Liver (tissue), 9 donors: ENCODE results near the gene ZDBF2. TPM values are rescaled to one million over a fixed set of nuclear protein-coding genes. Genes with fewer than 3 reads are reported as not detected.

ENCODE experiments used
- DNase-seq: peaks from one replicate; pipeline ENCODE4 v3.0.0-alpha.2; 2017; ENCODE audit warnings: low spot score
- H3K27ac ChIP-seq, 2 donors: one replicate each; pipeline ENCODE4 v1.7.0; 2013; ENCODE audit warnings: inconsistent platforms in 2 of 2, low read length in 2 of 2, control low read depth in 1 of 2, low read depth in 1 of 2, mild to moderate bottlenecking in 1 of 2
- H3K27me3 ChIP-seq, 4 donors: one replicate each; pipeline versions ENCODE4 v1.6.1 to v1.7.0; 2013; ENCODE audit warnings: low read length in 3 of 4, inconsistent platforms in 1 of 4, mild to moderate bottlenecking in 1 of 4, moderate library complexity in 1 of 4; ENCODE audit not compliant: control insufficient read depth in 4 of 4, insufficient read depth in 4 of 4
- H3K36me3 ChIP-seq, 4 donors: one replicate each; pipeline versions ENCODE4 v1.6.1 to v1.7.0; 2013; ENCODE audit warnings: low read length in 3 of 4, mild to moderate bottlenecking in 3 of 4, low read depth in 1 of 4, moderate library complexity in 1 of 4; ENCODE audit not compliant: control insufficient read depth in 4 of 4, insufficient read depth in 3 of 4
- H3K4me1 ChIP-seq, 4 donors: one replicate each; pipeline versions ENCODE4 v1.6.1 to v1.7.0; 2013; ENCODE audit warnings: low read length in 3 of 4, mild to moderate bottlenecking in 3 of 4, moderate library complexity in 1 of 4; ENCODE audit not compliant: control insufficient read depth in 4 of 4, insufficient read depth in 4 of 4
- H3K4me3 ChIP-seq, 3 donors: one replicate each; pipeline versions ENCODE4 v1.6.1 to v1.7.0; 2013; ENCODE audit warnings: low read length in 3 of 3, control low read depth in 1 of 3, low read depth in 1 of 3, mild to moderate bottlenecking in 1 of 3
- H3K9ac ChIP-seq, 2 donors: one replicate each; pipeline ENCODE4 v1.7.0; 2013; ENCODE audit warnings: low read length in 2 of 2, mild to moderate bottlenecking in 2 of 2, moderate library complexity in 2 of 2, control low read depth in 1 of 2, low read depth in 1 of 2
- H3K9me3 ChIP-seq, 4 donors: one replicate each; pipeline versions ENCODE4 v1.6.1 to v1.7.0; 2013; ENCODE audit warnings: low read length in 3 of 4; ENCODE audit not compliant: control insufficient read depth in 4 of 4
- ATF3 ChIP-seq: IDR thresholded peaks from 2 replicates; pipeline ENCODE4 v1.6.1; 2016; ENCODE audit warnings: antibody characterized with exemption
- EGR1 ChIP-seq, 2 donors: IDR thresholded peaks; 2 replicates each; pipeline ENCODE4 v1.6.1; 2016 to 2018; ENCODE audit warnings: antibody characterized with exemption in 2 of 2, low read depth in 2 of 2
- FOXA1 ChIP-seq: IDR thresholded peaks from 2 replicates; pipeline ENCODE4 v1.6.1; 2016; ENCODE audit warnings: antibody characterized with exemption
- FOXA2 ChIP-seq: IDR thresholded peaks from 2 replicates; pipeline ENCODE4 v1.6.1; 2016; ENCODE audit warnings: antibody characterized with exemption
- GABPA ChIP-seq, 2 donors: IDR thresholded peaks in 1 of 2; conservative IDR thresholded peaks in 1 of 2; 2 replicates each; pipeline ENCODE4 v1.6.1; 2016; ENCODE audit warnings: antibody characterized with exemption in 2 of 2, mild to moderate bottlenecking in 1 of 2, moderate library complexity in 1 of 2
- HNF4A ChIP-seq, 2 donors: conservative IDR thresholded peaks; 2 replicates each; pipeline ENCODE4 v1.6.1; 2016; ENCODE audit warnings: antibody characterized with exemption in 2 of 2, mild to moderate bottlenecking in 2 of 2
- HNF4G ChIP-seq: IDR thresholded peaks from 2 replicates; pipeline ENCODE4 v1.6.1; 2016; ENCODE audit warnings: antibody characterized with exemption
- JUND ChIP-seq, 2 donors: IDR thresholded peaks; 2 replicates each; pipeline ENCODE4 v1.6.1; 2016; ENCODE audit warnings: antibody characterized with exemption in 2 of 2
- RAD21 ChIP-seq, 2 donors: IDR thresholded peaks; 2 replicates each; pipeline ENCODE4 v1.6.1; 2016; ENCODE audit warnings: antibody characterized with exemption in 2 of 2, mild to moderate bottlenecking in 2 of 2
- REST ChIP-seq: IDR thresholded peaks from 2 replicates; pipeline ENCODE4 v1.6.1; 2016; ENCODE audit warnings: antibody characterized with exemption, mild to moderate bottlenecking
- RXRA ChIP-seq, 2 donors: IDR thresholded peaks; 2 replicates each; pipeline ENCODE4 v1.6.1; 2017 to 2018; ENCODE audit warnings: antibody characterized with exemption in 2 of 2, mild to moderate bottlenecking in 1 of 2
- SP1 ChIP-seq: IDR thresholded peaks from 2 replicates; pipeline ENCODE4 v1.6.1; 2018; ENCODE audit warnings: antibody characterized with exemption, mild to moderate bottlenecking
- TAF1 ChIP-seq: conservative IDR thresholded peaks from 2 replicates; pipeline ENCODE4 v1.6.1; 2016; ENCODE audit warnings: antibody characterized with exemption, mild to moderate bottlenecking
- YY1 ChIP-seq: IDR thresholded peaks from 2 replicates; pipeline ENCODE4 v1.6.1; 2016; ENCODE audit warnings: antibody characterized with exemption, mild to moderate bottlenecking
- ZBTB33 ChIP-seq: IDR thresholded peaks from 2 replicates; pipeline ENCODE4 v1.6.1; 2016; ENCODE audit warnings: antibody characterized with exemption
- WGBS: extraction: QIAGEN DNeasy Blood & Tissue Kit; methylation state at CpG from one replicate; pipeline ENCODE4 v1.1.7; 2013; 5-methylcytosine and 5-hydroxymethylcytosine counted together
- polyA plus RNA-seq, 2 donors: library from polyadenylated mRNA; stranded (reverse) in 1 of 2; unstranded in 1 of 2; fragments of 200-250 nt in 1 of 2; fragments of >200 nt in 1 of 2; fragmentation: Nextera tagmentation in 1 of 2; extraction: Ambion mirVana in 1 of 2; gene quantifications; one replicate each; pipeline versions ENCODE4 v1.2.1 to v1.2.3, GENCODE V29; 2013 to 2015
- total RNA-seq, 2 donors: library from RNA; depleted of rRNA; stranded (reverse); fragments of >200 nt; gene quantifications; one replicate each; pipeline ENCODE4 v1.2.3, GENCODE V29; 2014
- TF ChIP-seq, protein P1 (sequence below): IDR thresholded peaks from 2 replicates; pipeline ENCODE4 v1.6.1; 2016; ENCODE audit warnings: antibody characterized with exemption
- TF ChIP-seq, protein P2 (sequence below): fragments of 150-350 bp; IDR thresholded peaks from 2 replicates; pipeline ENCODE4 v1.5.1; 2017; ENCODE audit warnings: improper control_type of control experiment, low read depth, low read length; ENCODE audit not compliant: missing input control
- donor health status: healthy.
- donor health status: healthy.
- donor health status: healthy.
- donor health status: healthy.
- donor health status: healthy.

The ZDBF2 gene
- total RNA-seq (1 to 10 TPM; 2.7 to 5.9 TPM), polyA plus RNA-seq (1 to 10 TPM in 1 of 2 donors, under 1 TPM in 1; 0.97 to 1.2 TPM)

DNA sequence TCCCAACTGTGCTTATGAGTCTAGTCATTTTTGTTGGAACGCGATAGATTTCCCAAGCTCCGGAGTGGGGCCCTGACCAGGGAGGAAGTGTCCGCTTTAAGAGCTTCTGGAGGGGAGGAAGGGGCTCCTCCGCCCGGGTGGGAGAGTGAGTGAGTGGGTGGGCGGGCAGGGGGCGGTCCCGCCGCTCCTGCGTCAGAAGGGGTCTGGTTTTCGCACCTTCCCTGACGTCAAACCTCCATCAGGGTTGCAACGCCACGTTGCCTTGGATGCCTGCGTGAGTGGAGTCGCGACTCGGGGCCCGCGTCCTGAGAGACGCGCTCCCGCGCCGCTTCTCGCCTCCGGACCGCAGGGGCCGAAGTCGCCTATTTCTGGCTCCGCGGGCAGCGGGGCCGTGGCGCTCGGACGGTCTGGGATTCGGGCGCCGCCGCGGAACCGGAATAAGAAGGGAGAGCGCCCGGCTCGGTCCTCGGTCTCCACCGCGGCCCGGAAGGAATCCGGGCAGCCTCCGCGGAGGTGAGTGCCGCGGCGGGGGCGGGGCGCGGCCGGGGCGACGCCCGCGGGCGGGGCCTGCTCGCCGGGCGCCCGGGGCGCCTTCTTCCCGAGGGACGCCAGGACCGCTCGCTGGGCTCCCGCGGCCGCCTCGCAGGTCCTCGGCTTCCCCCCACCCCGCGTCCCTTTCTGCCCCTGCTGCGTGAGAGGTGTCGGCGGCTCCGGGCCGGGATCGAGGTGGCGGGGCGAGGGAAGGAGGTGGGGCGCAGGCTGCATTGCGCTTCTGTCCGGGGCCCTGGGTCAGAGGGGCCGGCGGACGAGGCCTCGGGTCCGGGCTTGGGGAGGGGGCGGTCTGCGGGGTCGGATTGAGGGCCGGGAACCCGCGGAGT is at the start of gene ZDBF2:
Gene ZDBF2 (plus strand): TSS at position 230 of the 878 bp plus-strand sequence. CDS start 7,187 bp downstream, outside the sequence.
- 3% methylated on average over 104 of the region's 104 CpGs for WGBS
- Histone ChIP-seq H3K9ac (peak within 1 kb of the TSS in 1 of 2 donors; percentile 44), H3K4me3 (peak within 1 kb of the TSS; percentile 44 to 83 (median 56)), H3K27ac (peak within 1 kb of the TSS; percentile 36), H3K4me1 (peaks cover 0 to 9% (median 5%) of the 10 kb centered on the region in 4 donors), H3K36me3 (no peaks in the 10 kb centered on the region), H3K27me3 (peaks cover 0 to 4% (median 1%) of the 10 kb centered on the region in 4 donors), H3K9me3 (no peaks in the 10 kb centered on the region)
- TF ChIP-seq GABPA (IDR thresholded peaks at IDR 0.05 in 1 of 2, conservative IDR thresholded peaks at IDR 0.05 in 1 of 2) (peak in 1 of 2 donors; percentile 13), ZBTB33 (no peak), REST (peak; percentile 3)
- DNase-seq, result no peak

DNA sequence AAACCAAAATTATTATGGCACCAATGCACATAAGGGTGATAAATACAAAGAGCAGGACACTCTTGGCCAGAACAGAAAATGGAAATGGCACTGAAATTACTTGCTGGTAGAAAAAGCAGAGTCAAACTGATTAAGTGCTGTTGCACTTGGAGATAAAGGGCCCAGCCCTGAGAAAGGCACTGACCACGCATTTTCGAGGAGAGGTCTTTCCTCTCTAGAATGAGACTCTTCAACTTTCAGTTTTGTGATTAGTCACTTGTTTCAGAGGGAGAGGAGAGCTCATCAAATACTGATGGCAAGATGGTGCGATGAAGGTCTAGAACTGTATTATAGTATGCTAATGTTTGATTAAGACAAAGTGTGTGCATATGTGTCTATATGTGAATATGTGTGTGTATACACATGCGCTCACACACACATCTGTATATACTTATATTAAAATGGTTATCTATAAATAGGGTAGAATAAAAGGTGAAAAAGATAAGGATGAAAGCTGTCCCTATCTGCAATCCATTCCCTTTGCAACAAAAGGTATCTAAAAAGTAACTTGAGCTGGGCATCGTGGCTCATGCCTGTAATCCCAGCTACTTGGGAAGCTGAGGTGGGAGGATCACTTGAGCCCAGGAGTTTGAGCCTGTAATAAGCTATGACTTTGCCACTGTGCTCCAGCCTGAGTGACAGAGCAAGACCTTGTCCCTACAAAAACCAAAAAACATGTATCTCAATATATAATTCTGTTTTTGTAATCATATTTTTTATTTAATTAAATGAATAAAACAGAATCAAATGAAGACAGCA is 48.8 kb upstream of the ZDBF2 start:
- Histone ChIP-seq H3K36me3 (no peaks in the 10 kb centered on the region), H3K27ac (no peak overlapping the region), H3K27me3 (peaks cover 0 to 3% (median 0%) of the 10 kb centered on the region in 4 donors), H3K4me3 (no peak overlapping the region), H3K9ac (no peak overlapping the region), H3K9me3 (peaks cover 0 to 4% (median 1%) of the 10 kb centered on the region in 4 donors), H3K4me1 (no peaks in the 10 kb centered on the region)
- no peak for DNase-seq
- 75% methylated on average over 5 of the region's 5 CpGs for WGBS
- TF ChIP-seq, protein P1, sequence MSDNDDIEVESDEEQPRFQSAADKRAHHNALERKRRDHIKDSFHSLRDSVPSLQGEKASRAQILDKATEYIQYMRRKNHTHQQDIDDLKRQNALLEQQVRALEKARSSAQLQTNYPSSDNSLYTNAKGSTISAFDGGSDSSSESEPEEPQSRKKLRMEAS, result no peak
- no peak for TF ChIP-seq EGR1 (IDR thresholded peaks at IDR 0.05; ENCODE audit: low read depth in 2 of 2)
- no peak for TF ChIP-seq RXRA (IDR thresholded peaks at IDR 0.05)
- TF ChIP-seq YY1, result no peak
- no peak for TF ChIP-seq HNF4A (conservative IDR thresholded peaks at IDR 0.05)
- TF ChIP-seq RAD21 (IDR thresholded peaks at IDR 0.05), result no peak
- TF ChIP-seq HNF4G, result no peak
- no peak for TF ChIP-seq SP1
- TF ChIP-seq TAF1, result no peak
- TF ChIP-seq, protein P2, sequence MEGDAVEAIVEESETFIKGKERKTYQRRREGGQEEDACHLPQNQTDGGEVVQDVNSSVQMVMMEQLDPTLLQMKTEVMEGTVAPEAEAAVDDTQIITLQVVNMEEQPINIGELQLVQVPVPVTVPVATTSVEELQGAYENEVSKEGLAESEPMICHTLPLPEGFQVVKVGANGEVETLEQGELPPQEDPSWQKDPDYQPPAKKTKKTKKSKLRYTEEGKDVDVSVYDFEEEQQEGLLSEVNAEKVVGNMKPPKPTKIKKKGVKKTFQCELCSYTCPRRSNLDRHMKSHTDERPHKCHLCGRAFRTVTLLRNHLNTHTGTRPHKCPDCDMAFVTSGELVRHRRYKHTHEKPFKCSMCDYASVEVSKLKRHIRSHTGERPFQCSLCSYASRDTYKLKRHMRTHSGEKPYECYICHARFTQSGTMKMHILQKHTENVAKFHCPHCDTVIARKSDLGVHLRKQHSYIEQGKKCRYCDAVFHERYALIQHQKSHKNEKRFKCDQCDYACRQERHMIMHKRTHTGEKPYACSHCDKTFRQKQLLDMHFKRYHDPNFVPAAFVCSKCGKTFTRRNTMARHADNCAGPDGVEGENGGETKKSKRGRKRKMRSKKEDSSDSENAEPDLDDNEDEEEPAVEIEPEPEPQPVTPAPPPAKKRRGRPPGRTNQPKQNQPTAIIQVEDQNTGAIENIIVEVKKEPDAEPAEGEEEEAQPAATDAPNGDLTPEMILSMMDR, result no peak
- TF ChIP-seq FOXA1, result no peak
- no peak for TF ChIP-seq FOXA2
- no peak for TF ChIP-seq JUND (IDR thresholded peaks at IDR 0.05)
- no peak for TF ChIP-seq GABPA (IDR thresholded peaks at IDR 0.05 in 1 of 2, conservative IDR thresholded peaks at IDR 0.05 in 1 of 2)
- TF ChIP-seq ATF3, result no peak
- no peak for TF ChIP-seq ZBTB33
